Lung (tissue), 12 donors: ENCODE measurements around the gene GPR107. TPM values are rescaled to one million over a fixed set of nuclear protein-coding genes. Genes with fewer than 3 reads are reported as not detected.

Experiments
- ATAC-seq: fragments of 200-7000 bp; cut with Tn5 transposase; one replicate; pipeline ENCODE4 v1.9.1; 2020; ENCODE audit warnings: moderate number of reproducible peaks; ENCODE audit not compliant: insufficient read depth, low FRiP score
- DNase-seq, 3 donors: peaks; one replicate each; pipeline ENCODE4 v3.0.0-alpha.2; 2013 to 2017
- H3K27ac ChIP-seq, 2 donors: one replicate each; pipeline ENCODE4 v1.5.1; 2013; ENCODE audit warnings: mild to moderate bottlenecking in 2 of 2, moderate library complexity in 2 of 2, control low read depth in 1 of 2, inconsistent platforms in 1 of 2, low read depth in 1 of 2, low read length in 1 of 2
- H3K27me3 ChIP-seq, 3 donors: one replicate each; pipeline ENCODE4 v1.5.1; 2013; ENCODE audit warnings: low read length in 2 of 3; ENCODE audit not compliant: control insufficient read depth in 3 of 3, insufficient read depth in 3 of 3
- H3K36me3 ChIP-seq, 4 donors: one replicate each; pipeline ENCODE4 v1.5.1; 2013; ENCODE audit warnings: low read length in 4 of 4, mild to moderate bottlenecking in 1 of 4, moderate library complexity in 1 of 4; ENCODE audit not compliant: control insufficient read depth in 4 of 4, insufficient read depth in 4 of 4
- H3K4me1 ChIP-seq, 5 donors: one replicate each; pipeline ENCODE4 v1.5.1; 2013; ENCODE audit warnings: low read length in 5 of 5, mild to moderate bottlenecking in 2 of 5, moderate library complexity in 1 of 5; ENCODE audit not compliant: control insufficient read depth in 5 of 5, insufficient read depth in 5 of 5
- H3K4me3 ChIP-seq: one replicate; pipeline ENCODE4 v1.5.1; 2013; ENCODE audit warnings: mild to moderate bottlenecking, control low read depth, moderate library complexity
- H3K9ac ChIP-seq, 2 donors: one replicate each; pipeline ENCODE4 v1.5.1; 2013; ENCODE audit warnings: low read length in 2 of 2, control low read depth in 1 of 2; ENCODE audit not compliant: insufficient read depth in 1 of 2
- H3K9me3 ChIP-seq, 4 donors: one replicate each; pipeline ENCODE4 v1.5.1; 2013; ENCODE audit warnings: low read length in 3 of 4, mild to moderate bottlenecking in 1 of 4, moderate library complexity in 1 of 4; ENCODE audit not compliant: control insufficient read depth in 4 of 4, insufficient read depth in 3 of 4
- CTCF ChIP-seq: IDR thresholded peaks from 2 replicates; pipeline ENCODE4 v1.5.1; 2012; ENCODE audit warnings: mild to moderate bottlenecking; ENCODE audit errors: control extremely low read depth, extremely low read depth
- WGBS, 2 donors: extraction: QIAGEN DNeasy Blood & Tissue Kit; methylation state at CpG; one replicate each; pipeline ENCODE4 v1.1.7; 2013; 5-methylcytosine and 5-hydroxymethylcytosine counted together
- polyA plus RNA-seq, 2 donors: library from polyadenylated mRNA; stranded (reverse); fragments of 200-250 nt; gene quantifications; one replicate each; pipeline ENCODE4 v1.2.1, GENCODE V29; 2013
- total RNA-seq, 2 donors: library from RNA; depleted of rRNA in 1 of 2; stranded (reverse); fragments of >200 nt in 1 of 2; gene quantifications; one replicate each; pipeline ENCODE4 v1.2.1, GENCODE V29; 2014 to 2021
- donor health status: control.
- donor health status: control.
- donor health status: Bipolar disorder and iron deficiency.
- donor health status: healthy.
- donor health status: DM: yes; HTN: yes; CAD: no.

GPR107 gene
- total and polyA plus RNA-seq, 4 donors = 11.0 to 180 (median 33.2) TPM

- Histone ChIP-seq H3K36me3 (no peaks in the 10 kb centered on the region), H3K4me3 (no peak overlapping the region), H3K9ac (no peak overlapping the region), H3K4me1 (peaks cover 0 to 34% (median 4%) of the 10 kb centered on the region in 5 donors), H3K27ac (no peak overlapping the region), H3K27me3 (no peaks in the 10 kb centered on the region), H3K9me3 (no peaks in the 10 kb centered on the region)
- no peak for DNase-seq
- TF ChIP-seq CTCF = no peak
- WGBS, 2 donors = 90 to 93% methylated on average over 33 of the region's 33 CpGs
- no peak for ATAC-seq
Observed at GRCh38 chr9:130181678-130182380, 128.1 kb downstream of the GPR107 start.

GRCh38 chr9:130182381-130182909, 128.7 kb downstream of the GPR107 start:
- H3K27ac ChIP-seq = peak overlapping the region in 1 of 2 donors; percentile 30
- H3K9ac ChIP-seq = no peak overlapping the region
- TF ChIP-seq CTCF = no peak
- no peak for ATAC-seq
- H3K36me3 ChIP-seq = no peaks in the 10 kb centered on the region
- WGBS, 2 donors = 92 to 94% methylated on average over 17 of the region's 17 CpGs
- H3K4me1 ChIP-seq = peaks cover 0 to 40% (median 4%) of the 10 kb centered on the region in 5 donors
- no peaks in the 10 kb centered on the region for H3K9me3 ChIP-seq
- no peak for DNase-seq
- no peak overlapping the region for H3K4me3 ChIP-seq
- no peaks in the 10 kb centered on the region for H3K27me3 ChIP-seq

GRCh38 chr9:130183133-130183762, 129.5 kb downstream of the GPR107 start:
- Histone ChIP-seq H3K27ac (peak overlapping the region in 1 of 2 donors; percentile 30), H3K4me1 (peaks cover 0 to 38% (median 4%) of the 10 kb centered on the region in 5 donors), H3K4me3 (no peak overlapping the region), H3K36me3 (no peaks in the 10 kb centered on the region), H3K9me3 (no peaks in the 10 kb centered on the region), H3K27me3 (no peaks in the 10 kb centered on the region), H3K9ac (no peak overlapping the region)
- WGBS, 2 donors = 44 to 56% methylated on average over 7 of the region's 7 CpGs
- TF ChIP-seq CTCF = no peak
- ATAC-seq = no peak
- peak; percentile 79 to 82 (median 81) for DNase-seq
